ENCODE results near the gene NME1.

The NME1 gene

DNA sequence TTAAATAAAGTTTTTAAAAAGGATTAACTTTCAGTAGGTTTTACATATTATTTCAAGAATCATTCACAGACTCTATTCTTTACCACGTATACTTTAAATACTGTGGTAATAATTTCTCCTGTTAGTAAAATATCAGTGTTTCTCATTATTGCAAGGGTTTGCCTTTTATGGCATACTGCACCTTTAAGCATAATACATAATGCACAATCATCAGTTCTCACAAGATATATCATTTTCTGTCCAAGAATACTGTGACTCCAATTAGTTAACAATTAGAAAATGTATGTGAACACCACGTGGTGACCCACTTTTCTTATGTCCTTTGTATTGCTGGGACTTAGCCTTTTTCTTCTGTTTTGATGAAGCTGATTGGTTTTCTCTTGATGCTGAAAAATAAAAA lies 38.5 kb downstream of the NME1 start:
- no peak for DNase-seq (ENCODE audit: low read depth)

- DNase-seq (ENCODE audit: low read depth): no peak
Measured at GRCh38 chr17:51197754-51198153, 44.4 kb downstream of the NME1 start.

DNA sequence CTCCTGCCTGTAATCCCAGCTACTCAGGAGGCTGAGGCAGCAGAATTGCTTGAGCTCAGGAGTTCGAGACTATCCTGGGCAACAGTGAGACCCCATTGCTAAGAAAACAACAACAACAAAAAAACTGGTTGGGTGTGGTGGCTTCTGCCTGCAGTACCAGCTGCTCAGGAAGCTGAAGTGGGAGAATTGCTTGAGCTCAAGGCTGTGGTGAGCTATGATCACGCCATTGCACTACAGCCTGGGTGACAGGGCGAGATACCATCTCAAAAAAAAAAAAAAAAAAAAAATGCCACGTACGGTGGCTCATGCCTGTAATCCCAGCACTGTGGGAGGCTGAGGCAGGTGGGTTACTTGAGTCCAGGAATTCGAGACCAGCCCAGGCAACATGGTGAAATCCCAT lies 46.9 kb downstream of the NME1 start:
- no peak for DNase-seq (ENCODE audit: low read depth)

DNA sequence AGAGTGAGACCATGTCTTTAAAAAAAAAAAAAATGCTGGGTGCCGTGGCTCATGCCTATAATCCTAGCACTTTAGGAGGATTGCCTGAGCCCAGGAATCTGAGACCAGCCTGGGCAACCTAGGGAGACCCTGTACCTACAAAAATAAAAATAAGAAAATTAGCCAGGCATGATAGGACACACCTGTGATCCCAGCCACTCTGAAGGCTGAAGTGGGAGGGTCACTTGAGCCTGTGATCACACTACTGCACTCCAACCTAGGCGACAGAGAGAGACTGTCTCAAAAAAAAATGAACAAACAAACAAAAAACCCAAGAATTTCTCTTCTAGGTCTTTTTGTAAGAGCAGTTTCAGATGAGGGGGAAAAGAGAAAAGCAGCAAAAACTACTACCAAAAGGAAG lies 47.5 kb downstream of the NME1 start:
- DNase-seq (ENCODE audit: low read depth): no peak

DNA sequence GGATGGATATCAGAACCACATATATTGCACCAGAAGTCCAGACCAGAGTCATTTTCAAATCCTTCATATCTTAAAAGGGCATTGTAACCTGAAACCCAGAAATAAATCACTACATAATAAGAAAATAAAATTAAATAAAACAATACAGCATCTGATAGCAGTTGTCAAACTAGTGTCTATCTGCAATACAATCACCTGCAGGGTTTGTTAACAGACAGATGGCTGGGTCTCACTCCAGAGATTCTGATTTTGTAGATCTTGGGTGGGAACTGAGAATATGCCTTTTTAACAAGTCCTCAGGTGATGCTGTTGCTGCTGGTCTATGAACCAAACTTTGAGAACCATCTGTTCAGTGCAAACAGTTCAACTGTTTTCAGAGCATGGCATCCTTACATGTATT lies 50.5 kb downstream of the NME1 start:
- DNase-seq (ENCODE audit: low read depth): no peak

Measured in stimulated activated CD4-positive, alpha-beta T cell treated with anti-CD3 and anti-CD28 coated beads, Interleukin-2, amount 100 ng/mL, for 4 hours (primary cell).